SK-N-SH treated with all-trans-retinoic acid at 6 μM for 48 hours (cell line): ENCODE data around the gene MYO1H.

ENCODE experiments used
- ESRRG ChIP-seq: fragments of 250-450 bp; sonication (Bioruptor Pico); IDR thresholded peaks from 2 replicates; pipeline ENCODE4 v1.6.1; 2021; ENCODE audit warnings: mild to moderate bottlenecking
- PATZ1 ChIP-seq: fragments of 250-450 bp; sonication (Bioruptor Pico); IDR thresholded peaks from 2 replicates; pipeline ENCODE4 v1.8.0; 2020; ENCODE audit warnings: mild to moderate bottlenecking, moderate library complexity, borderline replicate concordance
- RARB ChIP-seq: fragments of 250-450 bp; sonication (Bioruptor Pico); IDR thresholded peaks from 2 replicates; pipeline ENCODE4 v1.8.0; 2021; ENCODE audit warnings: mild to moderate bottlenecking, moderate library complexity
- TF ChIP-seq, protein P1 (sequence below): fragments of 250-450 bp; sonication (Bioruptor Pico); IDR thresholded peaks from 2 replicates; pipeline ENCODE4 v1.5.1; 2021; ENCODE audit warnings: mild to moderate bottlenecking, moderate library complexity

DNA sequence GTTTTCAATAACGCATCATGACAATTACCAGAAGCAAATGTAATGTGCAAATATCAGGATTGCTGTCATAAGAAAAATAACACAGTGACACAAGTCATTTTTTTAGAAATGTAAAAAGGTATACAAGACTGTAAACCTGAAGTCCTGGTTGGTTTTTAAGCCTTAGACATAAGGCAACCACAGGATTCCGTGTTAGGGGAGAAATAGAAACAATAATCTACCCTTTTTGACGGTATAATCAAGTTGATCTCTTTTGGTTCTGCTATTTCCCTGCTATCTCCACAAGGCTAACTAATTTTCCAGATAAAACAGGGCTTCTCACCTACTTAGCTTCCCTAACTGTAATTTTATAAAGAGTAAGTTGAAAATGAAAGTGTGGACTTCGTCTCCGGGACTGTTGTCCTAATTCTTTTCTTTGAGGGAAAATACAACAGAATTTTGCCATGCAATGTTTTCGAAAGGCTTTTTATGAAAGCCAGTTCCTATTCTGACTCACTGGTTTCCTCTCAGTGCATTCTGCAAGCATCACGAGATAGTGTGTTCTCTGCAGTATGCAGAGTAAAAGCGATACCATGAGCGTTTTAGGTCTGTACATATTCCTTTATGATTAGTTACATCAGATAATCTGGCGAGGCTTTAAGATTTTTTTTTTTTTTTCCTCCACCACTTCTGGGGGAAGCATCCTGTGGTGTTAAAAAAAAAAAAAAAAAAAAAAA lies 10.6 kb downstream of the MYO1H start:
- TF ChIP-seq PATZ1 (CRISPR knock-in tag): no peak
- TF ChIP-seq RARB: no peak
- TF ChIP-seq ESRRG (CRISPR knock-in tag): no peak
- TF ChIP-seq, protein P1, sequence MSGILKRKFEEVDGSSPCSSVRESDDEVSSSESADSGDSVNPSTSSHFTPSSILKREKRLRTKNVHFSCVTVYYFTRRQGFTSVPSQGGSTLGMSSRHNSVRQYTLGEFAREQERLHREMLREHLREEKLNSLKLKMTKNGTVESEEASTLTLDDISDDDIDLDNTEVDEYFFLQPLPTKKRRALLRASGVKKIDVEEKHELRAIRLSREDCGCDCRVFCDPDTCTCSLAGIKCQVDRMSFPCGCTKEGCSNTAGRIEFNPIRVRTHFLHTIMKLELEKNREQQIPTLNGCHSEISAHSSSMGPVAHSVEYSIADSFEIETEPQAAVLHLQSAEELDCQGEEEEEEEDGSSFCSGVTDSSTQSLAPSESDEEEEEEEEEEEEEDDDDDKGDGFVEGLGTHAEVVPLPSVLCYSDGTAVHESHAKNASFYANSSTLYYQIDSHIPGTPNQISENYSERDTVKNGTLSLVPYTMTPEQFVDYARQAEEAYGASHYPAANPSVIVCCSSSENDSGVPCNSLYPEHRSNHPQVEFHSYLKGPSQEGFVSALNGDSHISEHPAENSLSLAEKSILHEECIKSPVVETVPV (CRISPR knock-in tag): no peak
